Activated CD4-positive, CD25-positive, alpha-beta regulatory T cell (primary cell): Measurements from ENCODE around the gene ZNF442.
"Not testable (repeated sequence)": the region's sequence is repeated elsewhere in the genome, so short reads cannot be mapped to it uniquely, and the experiment has no call there.

Source experiments
- DNase-seq, 4 experiments: peaks; one replicate each; lab custom pipeline; 2025; lab: John Stamatoyannopoulos, UW

The ZNF442 gene

GRCh38 chr19:12330340-12330739 is 35.1 kb downstream of the ZNF442 start:
- DNase-seq = no peak

DNA sequence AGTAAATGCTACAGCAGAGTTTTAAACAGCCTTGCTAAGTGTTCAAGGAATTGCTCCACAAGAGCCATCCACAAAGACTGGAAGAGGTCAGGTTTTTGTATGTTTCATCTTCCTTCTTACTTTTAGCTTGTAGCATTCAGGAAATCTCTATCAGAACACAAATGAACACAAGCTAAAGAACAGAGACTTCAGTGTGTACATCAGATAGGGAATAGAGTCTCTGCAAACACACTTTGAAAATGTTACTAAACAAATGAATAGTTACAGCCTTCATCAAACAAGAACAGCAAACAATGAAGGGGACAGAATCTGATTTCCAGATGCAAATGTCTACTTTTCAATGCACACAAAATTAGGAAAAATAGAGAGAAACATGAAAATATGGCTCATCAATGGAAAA is 39.8 kb downstream of the ZNF442 start:
- no peak for DNase-seq

DNA sequence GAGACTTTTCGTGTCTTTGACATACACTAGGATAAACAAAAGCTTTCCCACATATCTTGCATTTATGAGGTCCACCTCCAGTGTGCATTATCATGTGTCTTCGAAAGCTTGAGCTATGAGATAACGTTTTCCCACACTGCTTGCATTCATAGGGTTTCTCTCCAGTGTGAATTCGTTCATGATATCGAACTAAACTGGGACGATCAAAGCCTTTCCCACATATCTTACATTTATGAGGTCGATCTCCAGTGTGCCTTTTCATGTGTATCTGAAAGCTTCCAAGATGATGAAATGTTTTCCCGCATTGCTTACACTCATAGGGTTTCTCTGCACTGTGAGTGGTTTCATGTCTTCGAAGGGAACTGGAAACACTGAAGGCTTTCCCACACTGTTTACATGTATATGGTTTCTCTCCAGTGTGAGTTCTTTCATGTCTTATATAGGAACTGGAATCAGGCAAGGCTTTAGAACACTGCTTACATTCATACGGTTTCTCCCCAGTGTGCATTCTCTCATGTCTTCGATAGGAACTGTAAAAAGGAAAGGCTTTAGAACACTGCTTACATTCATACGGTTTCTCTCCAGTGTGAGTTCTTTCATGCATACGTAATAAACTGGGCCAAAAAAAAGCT is 46.6 kb downstream of the ZNF442 start:
- DNase-seq = no peak

- DNase-seq = no peak
Observed at GRCh38 chr19:12314553-12314952, 50.9 kb downstream of the ZNF442 start.

GRCh38 chr19:12308891-12309290 is 56.6 kb downstream of the ZNF442 start:
- DNase-seq = not testable (repeated sequence)
